ENCODE results near the gene SHMT2. TPM values are rescaled to one million over a fixed set of nuclear protein-coding genes. Genes with fewer than 3 reads are reported as not detected.

Gene SHMT2
- total and polyA plus RNA-seq, 2 of the 4 experiments (the other 2 are of a cell fraction) = 266 to 364 TPM

GRCh38 chr12:57237932-57238853, 8.7 kb downstream of the SHMT2 start:
- WGBS, 2 experiments (ENCODE audit: extremely low coverage in 2 of 2, insufficient read length in 1 of 2) = 37% methylated on average over 20 of the region's 63 CpGs; no CpG with 5 or more reads in 1 of the 2 experiments
- no TSS peak for BruUV-seq (replicated peaks)
- no peak overlapping the region for H2BK120ac ChIP-seq (ENCODE audit: low read depth, low read length)
- DNase-seq = no peak
- H3K23ac ChIP-seq (ENCODE audit: low read depth, low read length) = no peak overlapping the region
- H3K79me1 ChIP-seq (ENCODE audit: low read depth in 1 of 2, low read length in 2 of 2) = peaks cover 0 to 22% of the 10 kb centered on the region in 2 experiments; a peak in 3 of 4 replicates
- H3K4me3 ChIP-seq (ENCODE audit: insufficient read depth, low read depth, low read length) = no peak overlapping the region
- no peak overlapping the region for H3K9ac ChIP-seq (ENCODE audit: low read depth, low read length)
- ChIA-PET CTCF (interaction anchor here (1.2 to 5.8 kb wide), 3 partner anchors 9 to 24 kb away, joined by 5 to 47 read pairs (median 25); partner anchors contain the start of gene SHMT2), POLR2A (ENCODE audit: unreplicated experiment) (interaction anchor here (1.9 kb wide), 1 partner anchor 8 kb away, joined by 7 read pairs; the partner anchor contains the start of gene SHMT2)
- no peak overlapping the region for H4K8ac ChIP-seq (ENCODE audit: low read depth in 2 of 2, low read length in 2 of 2)
- H3K56ac ChIP-seq (ENCODE audit: extremely low read depth, insufficient read depth, low read length) = no peak overlapping the region
- no peak overlapping the region for H2AK5ac ChIP-seq (ENCODE audit: low read depth, low read length)
- peaks cover 6% of the 10 kb centered on the region; the same call in 1 of the 2 replicates for H3K27me3 ChIP-seq (ENCODE audit: control insufficient read depth, insufficient read depth, low read length)
- H3K27ac ChIP-seq (ENCODE audit: insufficient read depth, low read length) = no peak overlapping the region
- H3K14ac ChIP-seq (replicated peaks; ENCODE audit: low read depth, low read length) = no peak overlapping the region
- H3K4me2 ChIP-seq (ENCODE audit: low read depth, low read length) = no peak overlapping the region
- ATAC-seq (ENCODE audit: low read depth) = no peak
- H3K4me1 ChIP-seq (ENCODE audit: control insufficient read depth, insufficient read depth, low read length) = peaks cover 17% of the 10 kb centered on the region
- no peak overlapping the region for H4K5ac ChIP-seq (ENCODE audit: low read depth, low read length)
- TF ChIP-seq MAZ (IDR thresholded peaks at IDR 0.05; ENCODE audit: borderline replicate concordance, low read depth, low read length) = no peak
- TF ChIP-seq, protein P1, sequence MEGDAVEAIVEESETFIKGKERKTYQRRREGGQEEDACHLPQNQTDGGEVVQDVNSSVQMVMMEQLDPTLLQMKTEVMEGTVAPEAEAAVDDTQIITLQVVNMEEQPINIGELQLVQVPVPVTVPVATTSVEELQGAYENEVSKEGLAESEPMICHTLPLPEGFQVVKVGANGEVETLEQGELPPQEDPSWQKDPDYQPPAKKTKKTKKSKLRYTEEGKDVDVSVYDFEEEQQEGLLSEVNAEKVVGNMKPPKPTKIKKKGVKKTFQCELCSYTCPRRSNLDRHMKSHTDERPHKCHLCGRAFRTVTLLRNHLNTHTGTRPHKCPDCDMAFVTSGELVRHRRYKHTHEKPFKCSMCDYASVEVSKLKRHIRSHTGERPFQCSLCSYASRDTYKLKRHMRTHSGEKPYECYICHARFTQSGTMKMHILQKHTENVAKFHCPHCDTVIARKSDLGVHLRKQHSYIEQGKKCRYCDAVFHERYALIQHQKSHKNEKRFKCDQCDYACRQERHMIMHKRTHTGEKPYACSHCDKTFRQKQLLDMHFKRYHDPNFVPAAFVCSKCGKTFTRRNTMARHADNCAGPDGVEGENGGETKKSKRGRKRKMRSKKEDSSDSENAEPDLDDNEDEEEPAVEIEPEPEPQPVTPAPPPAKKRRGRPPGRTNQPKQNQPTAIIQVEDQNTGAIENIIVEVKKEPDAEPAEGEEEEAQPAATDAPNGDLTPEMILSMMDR (conservative IDR thresholded peaks at IDR 0.05; ENCODE audit: low read depth, low read length) = no peak
- no peak for TF ChIP-seq POLR2A (IDR thresholded peaks at IDR 0.05; ENCODE audit: low read depth, low read length)
- no peak for TF ChIP-seq CHD1 (IDR thresholded peaks at IDR 0.05; ENCODE audit: low read depth, low read length)
- no peak for TF ChIP-seq RAD21 (IDR thresholded peaks at IDR 0.05; ENCODE audit: low read length)
- H2BK15ac ChIP-seq (ENCODE audit: low read depth, low read length) = no peak overlapping the region
- no peak overlapping the region for H4K91ac ChIP-seq (ENCODE audit: insufficient read depth, low read depth, low read length)
- in situ Hi-C loops (cut with MboI; ENCODE audit: low sequenced_read_pairs) (no loop called here), intact Hi-C loops (cut with micrococcal nuclease) (loop anchor here (5.0 kb wide), 1 partner anchor 171 kb away; no protein-coding TSS in a partner anchor), dilution Hi-C loops (cut with HindIII; ENCODE audit: low sequenced_read_pairs, unreplicated experiment) (no loop called here)
- H2BK20ac ChIP-seq (ENCODE audit: low read depth, low read length) = no peak overlapping the region
- no peak overlapping the region for H3K18ac ChIP-seq (ENCODE audit: low read depth, low read length)
- peaks cover 41% of the 10 kb centered on the region; the same call in 1 of the 2 replicates for H4K20me1 ChIP-seq (ENCODE audit: insufficient read depth, low read length)
- peak overlapping the region; percentile 11 for H2AK9ac ChIP-seq (replicated peaks; ENCODE audit: low read depth, low read length, poor library complexity)
- H3K4ac ChIP-seq (ENCODE audit: low read depth, low read length) = no peak overlapping the region
- no peaks in the 10 kb centered on the region for H3K9me3 ChIP-seq (ENCODE audit: control insufficient read depth, insufficient read depth, low read length)
- no peak overlapping the region for H2BK5ac ChIP-seq (ENCODE audit: low read depth, low read length, poor library complexity, severe bottlenecking)
- peaks cover 7% of the 10 kb centered on the region; the same call in 1 of the 2 replicates for H3K9me1 ChIP-seq (ENCODE audit: insufficient read depth, low read length)
- no peak overlapping the region for H2AFZ ChIP-seq (replicated peaks; ENCODE audit: low read length, poor library complexity)
- peaks cover 20% of the 10 kb centered on the region for H3K36me3 ChIP-seq (ENCODE audit: control insufficient read depth, insufficient read depth, low read length)

Data from IMR-90 (cell line).